GM21367 (cell line): ENCODE data around the gene PIP5K1B.

ENCODE experiments used
- ATAC-seq: cut with Tn5 transposase; IDR thresholded peaks from one replicate; pipeline ENCODE4 v1.9.1; 2021; ENCODE audit not compliant: unreplicated experiment

Gene PIP5K1B

GRCh38 chr9:68804911-68805889, 100.2 kb downstream of the PIP5K1B start:
- ATAC-seq = no peak

DNA sequence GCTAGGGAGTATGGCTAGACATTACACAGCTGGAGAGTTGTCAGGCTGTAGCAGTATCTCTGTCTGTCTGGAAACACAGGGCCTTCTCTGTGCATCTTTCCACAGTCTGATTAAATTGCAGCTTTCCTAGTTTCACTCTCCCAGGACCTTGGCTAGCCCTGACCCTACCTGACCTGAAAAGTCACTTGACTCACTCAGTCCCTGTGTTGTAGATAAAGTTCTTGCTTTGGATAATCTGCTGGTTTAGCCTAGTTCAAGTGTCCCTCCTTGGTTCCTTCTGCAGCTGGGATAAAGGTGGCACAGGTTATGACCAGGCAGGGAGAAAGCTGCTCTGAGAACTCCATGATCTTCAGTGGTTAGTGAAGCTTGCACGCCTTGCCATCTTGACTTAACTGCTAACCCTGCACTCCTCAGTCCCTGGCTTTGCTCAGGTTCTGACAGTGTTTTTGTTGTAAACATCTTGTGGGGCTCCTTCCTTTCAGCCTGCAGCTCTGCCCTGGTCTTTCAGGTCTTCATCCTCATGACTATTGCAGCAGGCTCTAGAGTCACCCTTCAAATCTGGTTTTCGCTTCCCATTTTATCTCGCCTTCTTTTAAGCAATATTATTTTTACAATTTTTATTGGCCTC, 101.0 kb downstream of the PIP5K1B start:
- ATAC-seq = no peak

DNA sequence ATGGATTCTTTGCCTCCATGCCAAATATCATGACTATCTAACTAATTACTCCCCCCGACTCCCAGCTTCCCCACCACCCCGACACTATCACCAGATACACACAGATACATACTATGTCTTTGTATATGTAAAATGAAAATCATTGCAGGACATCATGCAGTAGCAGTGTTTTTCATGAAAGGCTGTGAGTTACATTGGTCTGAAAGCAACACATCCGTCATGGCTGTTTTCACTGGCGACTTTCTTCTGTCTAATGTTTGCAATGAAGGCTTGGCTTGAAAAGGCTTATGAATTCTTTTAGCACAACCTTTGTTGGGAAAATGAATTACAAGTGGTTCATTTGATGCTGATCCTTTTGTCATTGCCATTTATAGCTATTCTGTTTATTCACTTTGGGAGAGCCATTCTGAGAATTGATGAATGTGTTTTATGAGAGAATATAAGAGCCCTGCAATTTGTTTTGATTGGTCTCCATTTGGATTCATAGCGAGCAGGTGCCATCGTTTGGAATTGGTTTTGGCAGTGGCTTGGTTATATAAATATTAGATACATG, 103.4 kb downstream of the PIP5K1B start:
- no peak for ATAC-seq

DNA sequence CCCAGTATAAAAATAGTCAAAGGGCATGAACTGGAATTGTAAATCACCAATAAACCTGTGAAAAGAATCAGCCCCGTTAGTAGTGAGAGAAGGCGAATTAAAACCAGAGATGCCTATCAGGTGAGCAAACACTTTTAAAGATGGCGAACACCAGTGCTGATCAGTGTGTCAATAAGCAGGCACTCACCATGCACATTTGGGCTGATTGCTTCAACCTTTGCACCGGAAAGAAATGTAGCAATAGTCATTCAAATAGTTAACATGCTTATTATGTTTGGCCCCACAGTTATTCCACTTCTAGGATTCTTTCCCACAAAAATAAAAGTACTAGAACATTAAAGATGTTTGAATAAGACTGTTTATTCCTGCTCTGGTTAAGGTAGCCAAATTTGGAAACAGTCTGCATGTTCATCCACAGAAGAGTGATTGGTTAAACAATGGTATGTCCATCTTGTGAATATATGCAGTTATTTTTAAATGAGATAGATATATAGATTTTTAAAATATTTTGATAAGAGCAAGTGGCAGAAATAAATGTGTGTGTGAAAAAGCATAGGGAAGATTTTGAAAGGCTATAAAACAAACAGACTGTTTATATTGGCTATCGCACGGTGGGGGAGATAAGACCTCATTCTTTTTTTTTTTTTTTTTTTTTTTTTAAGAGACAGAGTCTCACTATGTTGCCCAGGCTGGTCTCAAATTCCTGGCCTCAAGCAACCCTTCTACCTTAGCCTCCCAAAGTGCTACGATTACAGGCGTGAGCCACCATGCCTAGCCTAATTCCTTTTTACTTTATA, 112.2 kb downstream of the PIP5K1B start:
- ATAC-seq = no peak

DNA sequence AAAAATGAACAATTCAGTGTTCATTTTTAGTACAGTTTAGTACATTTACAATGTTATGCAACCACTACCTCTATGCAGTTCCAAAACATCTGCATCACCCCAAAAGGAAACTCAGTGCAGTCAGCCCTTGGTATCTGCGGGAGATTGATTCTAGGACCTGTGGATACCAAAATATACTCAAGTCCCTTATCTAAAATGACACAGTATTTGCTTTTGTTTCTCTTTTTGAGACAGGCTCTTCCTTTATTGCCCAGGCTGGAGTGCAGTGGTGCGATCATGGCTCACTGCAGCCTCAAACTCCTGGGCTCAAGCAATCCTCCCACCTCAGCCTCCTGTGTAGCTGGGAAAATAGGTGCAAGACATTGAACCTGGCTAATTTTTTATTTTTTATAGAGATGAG, 114.0 kb downstream of the PIP5K1B start:
- ATAC-seq = no peak

DNA sequence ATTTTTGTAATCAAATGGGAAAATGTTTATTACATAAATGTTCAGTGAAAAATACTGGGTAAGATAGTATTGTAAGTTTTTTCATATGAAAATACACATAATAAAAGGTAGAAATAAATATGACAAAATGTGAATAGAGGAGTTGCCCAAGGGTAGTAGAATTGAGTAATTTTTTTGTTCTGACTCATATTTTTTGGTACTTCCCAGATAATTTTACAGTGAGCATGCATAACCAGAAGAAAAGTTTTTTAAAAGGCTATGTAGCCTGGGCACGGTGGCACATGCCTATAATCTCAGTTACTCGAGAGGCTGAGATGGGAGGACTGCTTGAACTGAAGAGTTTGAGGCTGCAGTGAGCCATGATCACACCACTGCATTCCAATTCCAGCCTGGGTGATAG, 116.9 kb downstream of the PIP5K1B start:
- no peak for ATAC-seq

GRCh38 chr9:68822596-68823165, 117.6 kb downstream of the PIP5K1B start:
- no peak for ATAC-seq

- no peak for ATAC-seq
Observed at GRCh38 chr9:68825762-68826472, 120.9 kb downstream of the PIP5K1B start.

GRCh38 chr9:68827837-68828744, 123.1 kb downstream of the PIP5K1B start:
- ATAC-seq = no peak

GRCh38 chr9:68832101-68832500, 127.1 kb downstream of the PIP5K1B start:
- ATAC-seq = no peak

GRCh38 chr9:68832861-68833518, 128.0 kb downstream of the PIP5K1B start:
- no peak for ATAC-seq

- ATAC-seq = no peak
Observed at GRCh38 chr9:68834931-68835520, 130.0 kb downstream of the PIP5K1B start.

DNA sequence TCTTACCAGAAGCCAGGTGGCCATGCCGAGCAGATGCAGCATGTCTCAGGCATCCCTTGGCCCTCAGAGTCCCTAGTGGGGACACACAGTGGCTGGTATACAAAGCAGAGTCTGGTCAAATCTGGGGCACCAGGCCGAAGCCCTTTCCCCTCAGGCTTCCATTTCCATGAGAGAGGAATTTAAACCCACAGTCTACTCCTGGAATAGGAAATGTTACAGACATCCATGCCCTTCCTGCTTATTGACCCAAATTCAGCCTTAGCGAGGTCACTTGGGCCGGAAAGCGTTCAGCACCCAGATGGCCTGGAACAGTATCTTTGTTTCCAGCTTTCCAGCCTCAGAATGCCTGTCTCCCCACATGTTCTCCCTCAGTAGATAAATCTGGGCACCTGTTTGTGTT, 131.7 kb downstream of the PIP5K1B start:
- ATAC-seq = no peak

GRCh38 chr9:68838245-68838644, 133.2 kb downstream of the PIP5K1B start:
- ATAC-seq = no peak

GRCh38 chr9:68841276-68842052, 136.4 kb downstream of the PIP5K1B start:
- no peak for ATAC-seq

- no peak for ATAC-seq
Observed at GRCh38 chr9:68842568-68842967, 137.5 kb downstream of the PIP5K1B start.

DNA sequence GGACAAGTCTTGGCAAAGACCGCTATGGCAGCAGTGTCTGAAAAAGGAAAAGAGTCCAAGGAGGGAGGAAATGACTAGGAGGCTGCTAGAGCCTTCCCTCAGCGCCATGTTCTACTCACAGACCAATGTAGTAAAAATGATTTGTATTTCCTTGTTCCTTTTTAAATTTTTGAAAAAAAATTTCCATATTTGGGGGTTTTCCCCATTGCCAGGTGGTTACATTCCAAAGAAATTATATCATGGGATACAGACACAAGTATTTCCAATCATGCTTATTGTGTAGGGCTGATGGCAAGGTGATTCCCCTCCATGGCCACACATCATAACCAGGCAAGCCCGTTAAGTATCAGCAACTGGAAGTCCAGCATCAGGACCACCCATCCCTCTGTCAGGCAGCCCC, 138.2 kb downstream of the PIP5K1B start:
- ATAC-seq = no peak
